ENCODE data around the gene CRAT.

Gene CRAT

GRCh38 chr9:129080601-129081387, 29.8 kb downstream of the CRAT start, which contains the start of gene DOLPP1:
DOLPP1 (plus strand) TSS chr9:129081111; CDS start chr9:129081132, 21 bp downstream.
- DNase-seq: peak; percentile 93

- no peak for DNase-seq
These were observed 30.3 kb downstream of the CRAT start for GRCh38 chr9:129080298-129080600.

GRCh38 chr9:129079829-129080228, 30.8 kb downstream of the CRAT start:
- DNase-seq: no peak

GRCh38 chr9:129078691-129079503, 31.7 kb downstream of the CRAT start:
- DNase-seq: no peak

- no peak for DNase-seq
These were observed 33.4 kb downstream of the CRAT start for GRCh38 chr9:129077236-129077635.

- no peak for DNase-seq
These were observed 34.0 kb downstream of the CRAT start for GRCh38 chr9:129076640-129077037.

GRCh38 chr9:129075996-129076639, 34.5 kb downstream of the CRAT start:
- DNase-seq: no peak

GRCh38 chr9:129074106-129074505, 36.5 kb downstream of the CRAT start:
- no peak for DNase-seq

GRCh38 chr9:129073404-129073803, 37.2 kb downstream of the CRAT start:
- no peak for DNase-seq

- DNase-seq: no peak
These were observed 38.4 kb downstream of the CRAT start for GRCh38 chr9:129072171-129072570.

- DNase-seq: no peak
These were observed 39.0 kb downstream of the CRAT start for GRCh38 chr9:129071526-129072126.

GRCh38 chr9:129070696-129071525, 39.7 kb downstream of the CRAT start:
- no peak for DNase-seq

- no peak for DNase-seq
These were observed 40.5 kb downstream of the CRAT start for GRCh38 chr9:129069862-129070641.

- no peak for DNase-seq
These were observed 41.4 kb downstream of the CRAT start for GRCh38 chr9:129068990-129069861.

GRCh38 chr9:129068110-129068509, 42.5 kb downstream of the CRAT start:
- no peak for DNase-seq

GRCh38 chr9:129064499-129064908, 46.1 kb downstream of the CRAT start:
- DNase-seq: no peak

- no peak for DNase-seq
These were observed 47.5 kb downstream of the CRAT start for GRCh38 chr9:129063061-129063460.

GRCh38 chr9:129060991-129061390, 49.6 kb downstream of the CRAT start:
- DNase-seq: no peak

- no peak for DNase-seq
These were observed 50.5 kb downstream of the CRAT start for GRCh38 chr9:129059796-129060785.

Measured in NCI-H2227 treated with DMSO at 0.1 percent for 48 hours (cell line).